Neural cell (in vitro differentiated cells): ENCODE measurements around the gene MFSD2A. TPM values are rescaled to one million over a fixed set of nuclear protein-coding genes. Genes with fewer than 3 reads are reported as not detected.

Experiments
- polyA plus RNA-seq: library from polyadenylated mRNA; depleted of rRNA; stranded (reverse); fragments of >200 nt; gene quantifications from 2 replicates; pipeline ENCODE4 v1.2.3, GENCODE V29; 2014
- small RNA-seq, 3 experiments: library from RNA; depleted of rRNA; stranded (forward); fragments of <200 nt; gene quantifications; one replicate each; pipeline ENCODE3, GENCODE V24; 2012

MFSD2A gene
- polyA plus RNA-seq, 1 donor from 2014 or later: 7.0 TPM

Small RNA genes lying within 50 kb of the gene (small RNA-seq; reads per million reads assigned to genes)
- 0 to 1.2 (median 0) reads per million in 3 experiments for gene RF00019

Other genes with a start within 250 kb of the MFSD2A start
- 54.0 and 55.9 TPM in 2 replicates for gene PPIE, start 216.3 kb upstream of the MFSD2A start, polyA plus RNA-seq
- not detected in 2 replicates for gene OXCT2, start 183.8 kb upstream of the MFSD2A start, polyA plus RNA-seq
- 0.04 TPM in 1 of 2 replicates, not detected in the other for gene BMP8B, start 166.3 kb upstream of the MFSD2A start, polyA plus RNA-seq
- 72.2 and 90.6 TPM in 2 replicates for gene TRIT1, start 71.6 kb upstream of the MFSD2A start, polyA plus RNA-seq
- 35.2 and 36.3 TPM in 2 replicates for gene MYCL, start 53.2 kb upstream of the MFSD2A start, polyA plus RNA-seq
- 162 and 168 TPM in 2 replicates for gene CAP1, start 85.6 kb downstream of the MFSD2A start, polyA plus RNA-seq
- 58.1 and 64.6 TPM in 2 replicates for gene PPT1, start 142.1 kb downstream of the MFSD2A start, polyA plus RNA-seq
- 23.4 and 26.7 TPM in 2 replicates for gene RLF, start 206.2 kb downstream of the MFSD2A start, polyA plus RNA-seq